HG02588 (cell line): ENCODE results near the gene SLC38A3.

Experiments used
- ATAC-seq: cut with Tn5 transposase; IDR thresholded peaks from one replicate; pipeline ENCODE4 v1.9.1; 2021; ENCODE audit warnings: mild to moderate bottlenecking, moderate library complexity; ENCODE audit not compliant: unreplicated experiment

SLC38A3 gene

GRCh38 chr3:50264383-50264963, 59.4 kb downstream of the SLC38A3 start:
- no peak for ATAC-seq

GRCh38 chr3:50264964-50265485, 60.0 kb downstream of the SLC38A3 start:
- ATAC-seq = no peak

- no peak for ATAC-seq
These were observed 60.5 kb downstream of the SLC38A3 start for GRCh38 chr3:50265571-50265970.

- no peak for ATAC-seq
These were observed 60.9 kb downstream of the SLC38A3 start for GRCh38 chr3:50266017-50266416.

- no peak for ATAC-seq
These were observed 61.8 kb downstream of the SLC38A3 start for GRCh38 chr3:50266836-50267235.

- no peak for ATAC-seq
These were observed 62.3 kb downstream of the SLC38A3 start for GRCh38 chr3:50267280-50267913.

GRCh38 chr3:50268276-50268675, 63.2 kb downstream of the SLC38A3 start:
- no peak for ATAC-seq

- no peak for ATAC-seq
These were observed 63.8 kb downstream of the SLC38A3 start, which contains the start of gene SEMA3B for GRCh38 chr3:50268703-50269451. Gene SEMA3B (plus strand): TSS chr3:50269147. CDS start chr3:50269241, 94 bp downstream.

- ATAC-seq = no peak
These were observed 64.4 kb downstream of the SLC38A3 start for GRCh38 chr3:50269460-50269859.

- no peak for ATAC-seq
These were observed 64.9 kb downstream of the SLC38A3 start for GRCh38 chr3:50269977-50270413.

GRCh38 chr3:50270422-50271224, 65.6 kb downstream of the SLC38A3 start:
- no peak for ATAC-seq
